ENCODE results near the gene PRDM15.

PRDM15 gene

GRCh38 chr21:41772351-41773080, 106.6 kb downstream of the PRDM15 start:
- no peaks in the 10 kb centered on the region for H3K9me3 Mint-ChIP-seq
- peaks cover 96% of the 10 kb centered on the region for H3K27me3 Mint-ChIP-seq
- H3K4me3 Mint-ChIP-seq: no peak overlapping the region
- DNase-seq (no peak), ATAC-seq (no peak)
- peaks cover 17% of the 10 kb centered on the region for H3K4me1 Mint-ChIP-seq
- peak overlapping the region in 1 of 2 donors; percentile 88 for H3K27ac Mint-ChIP-seq

- H3K4me1 Mint-ChIP-seq: peaks cover 24% of the 10 kb centered on the region
- no peak for DNase-seq
- no peak overlapping the region for H3K4me3 Mint-ChIP-seq
- ATAC-seq: no peak
- no peaks in the 10 kb centered on the region for H3K9me3 Mint-ChIP-seq
- peaks cover 95% of the 10 kb centered on the region for H3K27me3 Mint-ChIP-seq
- no peak overlapping the region for H3K27ac Mint-ChIP-seq
Observed at GRCh38 chr21:41771625-41771945, 107.6 kb downstream of the PRDM15 start.

DNA sequence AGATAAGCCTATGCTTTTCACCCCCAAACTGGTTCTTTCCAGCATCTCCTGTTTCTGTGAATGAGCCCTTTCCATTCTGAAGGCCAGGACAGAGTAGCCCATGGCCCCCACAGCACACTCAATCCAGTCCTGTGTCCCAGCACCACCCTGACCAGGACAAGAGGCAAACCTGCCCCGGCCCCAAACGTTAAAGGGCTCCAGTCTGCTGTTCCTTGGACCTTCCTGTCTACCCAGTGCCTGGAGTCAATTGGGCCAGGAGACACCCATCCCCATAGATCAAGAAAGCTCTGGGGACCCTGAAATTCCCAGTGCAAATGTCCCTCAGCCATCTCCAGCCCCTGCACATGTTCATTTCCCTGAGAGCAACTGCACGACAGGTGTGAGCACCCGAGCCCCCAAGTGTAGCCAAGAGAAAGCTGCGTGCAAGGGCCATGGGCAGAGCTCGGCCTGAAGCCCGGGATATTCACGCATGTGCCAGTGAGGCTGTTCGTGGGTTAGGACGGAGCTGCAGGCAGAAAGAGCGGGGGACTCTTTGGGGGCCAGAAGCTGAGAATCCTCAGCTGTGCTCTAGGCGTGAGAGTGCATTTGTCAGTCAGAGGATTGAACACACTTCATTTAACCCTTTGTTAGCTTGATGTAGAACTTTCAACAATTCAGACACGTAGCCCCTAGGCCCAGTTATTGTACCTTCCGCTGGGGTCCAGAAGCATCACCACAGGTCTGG, 108.1 kb downstream of the PRDM15 start:
- peaks cover 24% of the 10 kb centered on the region for H3K4me1 Mint-ChIP-seq
- H3K27ac Mint-ChIP-seq: no peak overlapping the region
- ATAC-seq: no peak
- H3K4me3 Mint-ChIP-seq: no peak overlapping the region
- DNase-seq: no peak
- H3K27me3 Mint-ChIP-seq: peaks cover 91% of the 10 kb centered on the region
- no peaks in the 10 kb centered on the region for H3K9me3 Mint-ChIP-seq

GRCh38 chr21:41769933-41770332, 109.2 kb downstream of the PRDM15 start:
- H3K4me3 Mint-ChIP-seq: no peak overlapping the region
- no peaks in the 10 kb centered on the region for H3K9me3 Mint-ChIP-seq
- H3K27ac Mint-ChIP-seq: no peak overlapping the region
- peaks cover 31% of the 10 kb centered on the region for H3K4me1 Mint-ChIP-seq
- DNase-seq (no peak), ATAC-seq (no peak)
- H3K27me3 Mint-ChIP-seq: peaks cover 91% of the 10 kb centered on the region

DNA sequence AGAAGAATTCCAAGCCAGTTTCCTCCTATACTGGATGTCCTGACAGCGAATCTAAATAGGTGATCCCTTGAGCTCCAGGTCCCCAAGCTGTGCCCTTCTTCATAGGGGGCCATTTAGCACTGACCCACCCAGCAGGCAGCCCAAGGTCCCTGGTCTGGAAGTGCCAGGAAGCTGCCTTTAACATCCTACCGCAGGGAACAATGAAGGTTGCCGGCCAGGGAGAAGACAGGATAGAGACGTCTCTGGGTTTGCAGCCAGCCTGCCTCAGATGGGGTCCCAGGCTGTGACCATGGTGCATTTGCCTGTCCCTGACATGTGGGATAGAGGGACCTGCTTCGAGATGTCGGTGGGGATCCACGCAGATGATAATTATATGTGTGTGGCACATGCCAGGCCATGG, 109.6 kb downstream of the PRDM15 start:
- Mint-ChIP-seq H3K27me3 (peaks cover 91% of the 10 kb centered on the region), H3K9me3 (no peaks in the 10 kb centered on the region), H3K27ac (no peak overlapping the region), H3K4me3 (no peak overlapping the region), H3K4me1 (peaks cover 31% of the 10 kb centered on the region)
- DNase-seq (no peak), ATAC-seq (no peak)

DNA sequence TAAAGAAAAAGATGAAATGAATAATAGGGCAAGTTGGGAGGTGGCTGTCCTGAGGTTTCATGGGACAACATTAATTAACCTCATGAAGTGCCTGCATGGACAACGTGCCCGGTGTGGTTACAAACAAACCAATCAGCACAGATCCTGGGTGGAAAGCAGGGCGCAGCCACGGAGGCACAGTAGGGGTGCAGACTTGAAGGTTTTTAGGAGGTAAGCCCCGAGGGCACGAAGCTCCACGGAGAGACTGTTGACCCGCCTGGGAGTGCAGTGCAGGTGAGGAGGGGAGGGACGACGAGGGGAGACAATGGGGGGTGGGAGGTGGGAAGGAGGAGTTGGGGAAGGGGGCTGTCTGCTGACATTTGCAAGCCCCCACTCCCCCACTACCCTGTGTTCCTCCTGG, 110.0 kb downstream of the PRDM15 start:
- peaks cover 91% of the 10 kb centered on the region for H3K27me3 Mint-ChIP-seq
- no peaks in the 10 kb centered on the region for H3K9me3 Mint-ChIP-seq
- no peak for ATAC-seq
- peak overlapping the region; percentile 78 to 86 for H3K4me3 Mint-ChIP-seq
- H3K27ac Mint-ChIP-seq: peak overlapping the region in 1 of 2 donors; percentile 54
- no peak for DNase-seq
- H3K4me1 Mint-ChIP-seq: peaks cover 31% of the 10 kb centered on the region

DNA sequence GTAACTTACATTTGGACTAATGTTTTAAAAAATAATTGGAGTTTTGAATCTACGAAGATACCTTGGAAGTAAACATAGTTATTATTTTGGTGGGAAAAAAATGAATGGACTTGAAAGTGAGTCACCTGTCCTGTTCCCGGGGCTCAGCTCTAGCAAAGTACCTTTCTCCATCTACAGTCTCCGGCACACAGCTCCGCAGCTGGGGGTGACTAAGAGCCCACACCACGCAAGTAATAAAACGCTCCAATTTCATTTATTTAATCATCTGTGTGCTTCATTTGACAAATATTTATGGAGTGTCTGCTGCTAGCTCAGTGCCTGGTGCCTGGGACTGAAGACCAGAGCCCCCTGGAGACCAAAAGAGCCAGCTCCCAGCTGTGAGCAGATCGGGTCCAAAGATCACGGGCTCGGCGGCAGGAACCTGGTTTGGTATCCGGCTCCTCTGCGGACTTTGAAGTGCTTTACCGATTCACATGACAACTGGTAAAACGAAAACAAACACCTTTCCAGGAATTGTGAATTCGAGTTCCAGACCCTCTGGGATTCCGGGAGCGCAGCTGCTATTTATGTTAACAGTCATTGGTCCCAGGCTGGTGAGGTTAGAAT, 110.6 kb downstream of the PRDM15 start:
- ATAC-seq (peak; percentile 37), DNase-seq (peak; percentile 19 to 26)
- H3K27ac Mint-ChIP-seq: peak overlapping the region; percentile 23 to 54
- H3K4me1 Mint-ChIP-seq: peaks cover 31% of the 10 kb centered on the region
- H3K4me3 Mint-ChIP-seq: peak overlapping the region; percentile 78 to 86
- peaks cover 93% of the 10 kb centered on the region for H3K27me3 Mint-ChIP-seq
- H3K9me3 Mint-ChIP-seq: no peaks in the 10 kb centered on the region

DNA sequence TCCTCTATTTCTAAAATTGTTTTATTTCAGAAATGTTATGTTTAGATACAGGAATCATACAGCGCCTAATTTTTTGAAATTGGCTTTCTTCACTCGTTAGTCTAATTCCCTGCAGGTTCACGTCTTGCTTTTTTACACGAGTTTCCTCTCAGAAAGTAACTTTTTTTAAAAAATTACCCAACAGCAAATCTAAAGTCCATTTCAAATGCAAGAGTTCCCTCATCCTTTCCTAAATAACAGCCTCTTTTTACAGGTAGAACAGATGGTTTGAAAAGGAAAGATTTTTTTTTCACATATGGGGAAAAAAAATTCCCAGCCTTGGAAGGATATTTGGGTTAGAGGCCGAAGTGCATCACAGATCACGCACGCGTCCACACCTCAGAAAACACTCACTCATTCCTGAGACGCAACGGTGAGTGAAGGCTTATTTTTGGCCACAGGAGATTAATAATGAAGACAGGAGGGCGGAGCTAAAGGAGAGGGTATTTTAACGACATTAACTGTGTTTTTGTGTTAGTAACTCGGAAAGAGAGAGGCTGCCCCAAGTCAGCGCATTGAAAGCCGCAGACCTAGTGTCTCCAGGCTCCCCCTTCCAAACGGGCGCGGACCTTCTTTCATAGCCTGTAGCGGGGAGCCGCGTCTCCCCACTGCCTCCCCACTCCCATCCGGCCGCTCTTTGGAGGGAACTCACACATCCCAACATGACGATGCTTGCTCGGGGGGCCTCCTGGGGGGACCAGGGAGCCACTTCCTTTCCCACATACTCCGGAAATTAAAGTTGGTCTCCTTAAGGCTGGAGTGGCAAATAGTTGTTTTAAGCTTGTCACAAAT, 111.3 kb downstream of the PRDM15 start:
- Mint-ChIP-seq H3K4me3 (peak overlapping the region; percentile 78 to 86), H3K27me3 (peaks cover 93% of the 10 kb centered on the region), H3K9me3 (no peaks in the 10 kb centered on the region), H3K27ac (peak overlapping the region in 1 of 2 donors; percentile 63), H3K4me1 (peaks cover 31% of the 10 kb centered on the region)
- DNase-seq (no peak), ATAC-seq (no peak)

DNA sequence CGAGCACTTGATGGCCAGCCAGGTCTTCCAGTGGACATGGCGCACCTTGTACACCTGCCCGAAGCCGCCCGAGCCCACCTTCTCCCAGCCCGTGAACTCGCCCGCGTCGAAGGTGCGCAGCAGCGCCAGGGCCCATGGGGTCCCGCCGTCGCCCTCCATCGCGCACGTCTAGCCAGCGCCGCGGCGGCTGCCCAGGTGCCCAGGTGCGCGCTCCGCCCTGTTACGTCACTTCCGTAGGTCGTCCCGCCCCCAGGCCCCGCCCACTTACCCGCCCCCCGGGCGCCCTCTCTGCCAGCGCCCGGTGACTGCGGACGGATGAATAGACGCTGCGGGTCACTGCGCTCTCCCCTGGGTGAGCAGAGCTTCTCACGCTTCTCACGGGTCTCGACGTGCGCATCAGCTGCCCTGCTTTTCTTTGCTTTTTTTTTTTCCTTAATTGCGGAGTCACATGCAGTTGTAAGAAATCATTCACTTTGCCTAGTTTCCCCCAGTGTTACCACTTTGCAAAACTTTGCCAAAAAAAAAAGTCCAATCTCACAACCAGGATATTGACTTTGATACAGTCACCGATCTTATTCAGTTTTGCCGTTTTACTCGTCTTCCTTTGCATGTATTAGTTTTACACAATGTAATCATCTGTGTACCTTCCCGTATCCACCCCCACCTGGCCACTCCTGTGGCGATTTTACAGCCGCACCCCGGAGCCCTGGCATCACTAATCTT, 112.1 kb downstream of the PRDM15 start, which contains the start of gene RIPK4:
Gene RIPK4 (minus strand): TSS at position 170 of the 723 bp plus-strand sequence. CDS start 11 bp downstream, at position 159.
- ATAC-seq (peak; percentile 83), DNase-seq (peak; percentile 53 to 60)
- Mint-ChIP-seq H3K4me1 (peaks cover 36% of the 10 kb centered on the region), H3K4me3 (peak within 1 kb of the TSS; percentile 78 to 86), H3K27me3 (peaks cover 93% of the 10 kb centered on the region), H3K27ac (peak within 1 kb of the TSS in 1 of 2 donors; percentile 63), H3K9me3 (no peaks in the 10 kb centered on the region)

DNA sequence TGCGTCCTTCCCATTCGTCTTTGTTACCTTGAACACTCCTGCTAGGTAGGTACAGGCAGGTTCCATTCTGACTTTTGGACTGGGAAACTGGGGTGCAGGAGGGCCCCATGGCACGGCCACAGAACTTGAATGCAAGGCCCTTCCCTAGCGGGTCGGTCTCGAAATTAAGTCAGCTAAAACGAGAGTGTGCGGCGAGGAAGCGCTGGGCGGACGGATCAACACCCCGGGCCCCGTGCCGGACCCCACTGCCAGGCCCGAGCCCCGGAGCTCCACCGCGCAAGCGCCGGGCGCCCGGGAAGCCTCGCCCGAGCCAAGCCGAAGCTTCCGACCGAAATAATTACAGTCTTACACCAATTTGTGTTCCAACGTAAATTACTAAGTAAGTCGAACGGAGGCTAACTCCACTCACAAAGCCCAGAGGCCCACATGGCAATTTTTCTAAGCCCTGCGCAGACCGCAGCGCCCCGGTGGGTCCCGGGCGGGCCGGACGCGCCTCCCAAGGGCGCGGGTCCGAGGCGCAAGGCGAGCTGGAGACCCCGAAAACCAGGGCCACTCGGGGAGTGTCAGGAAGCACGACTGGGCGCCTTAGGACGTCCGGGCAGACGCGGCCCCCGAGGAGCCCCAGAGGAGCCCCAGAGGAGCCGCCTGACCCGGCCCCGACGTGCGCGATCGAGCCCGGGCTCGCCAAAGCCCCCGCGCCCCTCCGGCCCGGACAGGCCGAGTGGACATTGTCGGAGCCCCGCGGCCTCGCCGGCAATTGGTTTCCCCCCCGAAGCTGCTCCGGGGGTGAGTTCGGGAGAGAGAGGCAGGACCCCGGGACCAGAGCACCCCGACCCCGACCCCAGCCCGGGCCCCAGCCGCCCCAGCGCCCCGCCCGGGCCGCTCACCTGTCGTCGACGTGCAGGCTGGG, 112.9 kb downstream of the PRDM15 start:
- DNase-seq: no peak
- peak; percentile 17 for ATAC-seq
- Mint-ChIP-seq H3K27me3 (peaks cover 93% of the 10 kb centered on the region), H3K4me1 (peaks cover 44% of the 10 kb centered on the region), H3K27ac (no peak overlapping the region), H3K9me3 (no peaks in the 10 kb centered on the region), H3K4me3 (peak overlapping the region; percentile 78 to 86)

DNA sequence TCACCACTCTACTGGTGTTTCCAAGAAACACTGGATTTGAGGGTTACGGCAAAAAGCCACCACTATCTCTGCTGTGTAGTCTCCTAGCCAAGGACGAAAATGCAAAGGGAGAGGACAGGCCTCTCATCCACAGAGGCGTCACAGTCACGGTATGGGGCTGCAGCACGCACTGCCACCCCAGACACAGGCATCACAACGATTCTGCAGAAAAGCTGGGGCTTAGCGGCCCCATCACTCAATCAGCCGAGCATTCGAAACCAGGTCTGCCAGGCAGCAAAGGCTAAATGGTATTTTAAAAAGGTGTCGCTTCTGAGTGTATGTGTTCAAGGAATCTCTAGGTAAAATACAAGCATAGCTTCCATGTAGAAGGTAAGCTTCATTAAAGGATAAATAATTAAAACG, 113.7 kb downstream of the PRDM15 start:
- peak overlapping the region in 1 of 2 donors; percentile 48 for H3K4me3 Mint-ChIP-seq
- no peak for DNase-seq
- H3K27me3 Mint-ChIP-seq: peaks cover 93% of the 10 kb centered on the region
- no peak for ATAC-seq
- H3K4me1 Mint-ChIP-seq: peaks cover 53% of the 10 kb centered on the region
- no peaks in the 10 kb centered on the region for H3K9me3 Mint-ChIP-seq
- H3K27ac Mint-ChIP-seq: no peak overlapping the region

- Mint-ChIP-seq H3K4me1 (peaks cover 55% of the 10 kb centered on the region), H3K27ac (no peak overlapping the region), H3K9me3 (no peaks in the 10 kb centered on the region), H3K27me3 (peaks cover 93% of the 10 kb centered on the region), H3K4me3 (no peak overlapping the region)
- DNase-seq (no peak), ATAC-seq (no peak)
Observed at GRCh38 chr21:41764558-41765419, 114.4 kb downstream of the PRDM15 start.

- no peak for ATAC-seq
- Mint-ChIP-seq H3K27ac (no peak overlapping the region), H3K27me3 (peaks cover 90% of the 10 kb centered on the region)
Observed at GRCh38 chr21:41763996-41764395, 115.1 kb downstream of the PRDM15 start.

More at GRCh38 chr21:41763996-41764395, 115.1 kb downstream of the PRDM15 start:
- H3K4me3 Mint-ChIP-seq: no peak overlapping the region
- no peaks in the 10 kb centered on the region for H3K9me3 Mint-ChIP-seq
- H3K4me1 Mint-ChIP-seq: peaks cover 52% of the 10 kb centered on the region
- no peak for DNase-seq
